ENCODE results near the gene CUL4B.
"Not testable (repeated sequence)": the region's sequence is repeated elsewhere in the genome, so short reads cannot be mapped to it uniquely, and the experiment has no call there.

Gene CUL4B

GRCh38 chrX:120534413-120535205, 26.2 kb downstream of the CUL4B start:
- DNase-seq (ENCODE audit: low spot score) (no peak), FAIRE-seq (no peak)

GRCh38 chrX:120522820-120523219, 37.9 kb downstream of the CUL4B start:
- no peak for FAIRE-seq

GRCh38 chrX:120517936-120518335, 42.8 kb downstream of the CUL4B start:
- DNase-seq (ENCODE audit: low spot score): peak; percentile 19
- no peak for FAIRE-seq

More at GRCh38 chrX:120522820-120523219, 37.9 kb downstream of the CUL4B start:
- DNase-seq (ENCODE audit: low spot score): no peak

GRCh38 chrX:120514236-120514635, 46.5 kb downstream of the CUL4B start:
- peak; percentile 28 for DNase-seq (ENCODE audit: low spot score)
- no peak for FAIRE-seq

GRCh38 chrX:120512627-120513026, 48.1 kb downstream of the CUL4B start:
- no peak for FAIRE-seq

GRCh38 chrX:120512222-120512621, 48.5 kb downstream of the CUL4B start:
- no peak for FAIRE-seq
- no peak for DNase-seq (ENCODE audit: low spot score)

More at GRCh38 chrX:120512627-120513026, 48.1 kb downstream of the CUL4B start:
- DNase-seq (ENCODE audit: low spot score): no peak

GRCh38 chrX:120504569-120504968, 56.2 kb downstream of the CUL4B start:
- no peak for FAIRE-seq
- no peak for DNase-seq (ENCODE audit: low spot score)

- FAIRE-seq (no peak), DNase-seq (ENCODE audit: low spot score) (no peak)
Measured at GRCh38 chrX:120499301-120500072, 61.3 kb downstream of the CUL4B start.

- DNase-seq (ENCODE audit: low spot score); FAIRE-seq: not testable (repeated sequence)
Measured at GRCh38 chrX:120490119-120490518, 70.6 kb downstream of the CUL4B start.

- DNase-seq (ENCODE audit: low spot score) (no peak), FAIRE-seq (no peak)
Measured at GRCh38 chrX:120486786-120487185, 74.0 kb downstream of the CUL4B start.

- DNase-seq (ENCODE audit: low spot score) (peak; percentile 61), FAIRE-seq (peak; percentile 42)
Measured at GRCh38 chrX:120485638-120486520, 74.9 kb downstream of the CUL4B start.

GRCh38 chrX:120485315-120485637, 75.5 kb downstream of the CUL4B start:
- FAIRE-seq (no peak), DNase-seq (ENCODE audit: low spot score) (no peak)

- peak; percentile 44 for DNase-seq (ENCODE audit: low spot score)
- FAIRE-seq: no peak
Measured at GRCh38 chrX:120477453-120477852, 83.3 kb downstream of the CUL4B start.

- DNase-seq (ENCODE audit: low spot score): no peak
- FAIRE-seq: no peak
Measured at GRCh38 chrX:120476714-120477113, 84.0 kb downstream of the CUL4B start.

GRCh38 chrX:120475447-120475846, 85.3 kb downstream of the CUL4B start:
- FAIRE-seq: peak; percentile 82
- not testable (repeated sequence) for DNase-seq (ENCODE audit: low spot score)

Measured in RCC 7860 (cell line).